Lower leg skin (tissue), 4 donors: Measurements from ENCODE around the gene MGST2. TPM values are rescaled to one million over a fixed set of nuclear protein-coding genes. Genes with fewer than 3 reads are reported as not detected.

ENCODE experiments used
- DNase-seq, 2 donors: peaks; one replicate each; pipeline ENCODE4 v3.0.0-alpha.2; 2019; ENCODE audit warnings: low spot score in 2 of 2
- H3K4me3 ChIP-seq: fragments of 200-600 bp; sonication (generic); 2 replicates; pipeline ENCODE4 v1.5.1; 2017; ENCODE audit warnings: mild to moderate bottlenecking, low read depth; ENCODE audit not compliant: poor library complexity, severe bottlenecking
- CTCF ChIP-seq, 3 donors: fragments of 450-650 bp; IDR thresholded peaks; one replicate each; pipeline ENCODE4 v1.5.1; 2016; ENCODE audit warnings: antibody characterized with exemption in 3 of 3, mild to moderate bottlenecking in 3 of 3, moderate library complexity in 2 of 3
- POLR2A ChIP-seq, 2 donors: fragments of 450-650 bp; IDR thresholded peaks; one replicate each; pipeline ENCODE4 v1.6.1; 2016 to 2017; ENCODE audit warnings: antibody characterized with exemption in 2 of 2, mild to moderate bottlenecking in 1 of 2, moderate library complexity in 1 of 2
- WGBS, 2 donors: methylation state at CpG; one replicate each; pipeline ENCODE4 v1.1.5; 2018; 5-methylcytosine and 5-hydroxymethylcytosine counted together
- intact Hi-C: fragments of 100-400 bp; cut with DNase I; formaldehyde crosslinking; loops from one replicate; pipeline ENCODE4 v1.15.0; 2023; ENCODE audit warnings: low total_unique reads
- total RNA-seq, 4 donors: library from RNA; depleted of rRNA; stranded (reverse); fragments of >200 nt; gene quantifications; one replicate each; pipeline ENCODE4 v1.1.0, GENCODE V29; 2016

Gene MGST2
- total RNA-seq, 4 donors from 2014 or later, result 83.1 to 157 (median 112) TPM

- WGBS, 2 donors, result 84 to 85% methylated on average over 3 of the region's 3 CpGs
- intact Hi-C loops, result no loop called here
- H3K4me3 ChIP-seq, result no peak overlapping the region
- no peak for TF ChIP-seq POLR2A (IDR thresholded peaks at IDR 0.05)
- TF ChIP-seq CTCF (IDR thresholded peaks at IDR 0.05), result no peak
- DNase-seq, result no peak
These were observed 40.5 kb upstream of the MGST2 start for GRCh38 chr4:139625093-139625455.

GRCh38 chr4:139625482-139625881, 40.1 kb upstream of the MGST2 start:
- intact Hi-C loops, result no loop called here
- no peak for TF ChIP-seq CTCF (IDR thresholded peaks at IDR 0.05)
- no peak for TF ChIP-seq POLR2A (IDR thresholded peaks at IDR 0.05)
- WGBS, 2 donors, result 69 to 78% methylated on average over 4 of the region's 4 CpGs
- no peak overlapping the region for H3K4me3 ChIP-seq
- DNase-seq, result no peak

- intact Hi-C loops, result no loop called here
- WGBS, 2 donors, result 55 to 64% methylated on average over 16 of the region's 16 CpGs
- DNase-seq, result no peak
- TF ChIP-seq POLR2A (IDR thresholded peaks at IDR 0.05) (no peak), CTCF (IDR thresholded peaks at IDR 0.05) (no peak)
- H3K4me3 ChIP-seq, result no peak overlapping the region
These were observed 37.2 kb upstream of the MGST2 start for GRCh38 chr4:139628184-139629012.

- intact Hi-C loops, result no loop called here
- no peak for TF ChIP-seq CTCF (IDR thresholded peaks at IDR 0.05)
- no peak for TF ChIP-seq POLR2A (IDR thresholded peaks at IDR 0.05)
- no peak for DNase-seq
- 72% methylated on average over 3 of the region's 3 CpGs for WGBS, 2 donors
- H3K4me3 ChIP-seq, result no peak overlapping the region
These were observed 36.0 kb upstream of the MGST2 start for GRCh38 chr4:139629436-139630125.

- intact Hi-C loops, result no loop called here
- no peak overlapping the region for H3K4me3 ChIP-seq
- WGBS, 2 donors, result 95 to 97% methylated on average over 1 of the region's 1 CpG
- DNase-seq, result no peak
- TF ChIP-seq POLR2A (IDR thresholded peaks at IDR 0.05) (no peak), CTCF (IDR thresholded peaks at IDR 0.05) (no peak)
These were observed 35.5 kb upstream of the MGST2 start for GRCh38 chr4:139630126-139630495.
